Dedifferentiated amniotic fluid mesenchymal stem cell (primary cell): Measurements from ENCODE around the gene POC5.
"Not testable (repeated sequence)": the region's sequence is repeated elsewhere in the genome, so short reads cannot be mapped to it uniquely, and the experiment has no call there.

Experiments
- DNase-seq: peaks from one replicate; pipeline ENCODE4 v3.0.0-alpha.2; 2016; ENCODE audit errors: extremely low spot score

Gene POC5

DNA sequence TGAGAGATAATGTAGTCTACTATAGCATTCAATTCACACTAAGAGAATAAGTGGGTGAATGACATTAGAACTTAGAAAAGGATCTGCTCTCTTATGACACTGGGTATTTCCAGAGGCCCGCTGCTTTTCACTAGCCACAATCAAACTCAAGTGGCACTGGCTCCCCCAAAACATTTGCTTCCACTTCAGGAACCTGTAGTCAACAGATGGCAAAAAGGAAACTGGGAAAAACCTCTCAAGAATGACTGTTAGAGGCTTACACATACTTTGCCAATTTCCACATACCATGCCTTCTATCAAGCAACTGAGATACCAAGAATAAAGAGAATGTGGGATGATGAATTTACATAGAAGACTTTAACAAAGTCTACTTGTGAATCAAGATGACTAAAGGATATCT, 11.2 kb downstream of the POC5 start:
- DNase-seq: no peak

DNA sequence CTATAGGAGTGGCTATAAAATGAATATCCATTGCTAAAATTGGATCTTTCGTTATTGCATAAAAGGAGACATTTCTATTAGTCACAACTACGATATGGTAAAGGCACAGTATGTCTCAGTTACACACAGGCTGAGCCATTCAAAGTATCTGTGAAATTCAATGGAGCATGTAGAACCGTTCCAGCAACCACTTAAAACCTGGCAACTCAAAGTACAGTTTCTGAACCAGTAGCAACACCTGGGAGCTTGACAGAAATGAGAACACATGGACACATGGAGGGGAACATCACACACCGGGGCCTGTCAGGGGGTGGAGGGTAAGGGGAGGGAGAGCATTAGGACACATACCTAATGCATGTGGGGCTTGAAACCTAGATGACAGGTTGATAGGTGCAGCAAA, 15.4 kb downstream of the POC5 start:
- DNase-seq: no peak

DNA sequence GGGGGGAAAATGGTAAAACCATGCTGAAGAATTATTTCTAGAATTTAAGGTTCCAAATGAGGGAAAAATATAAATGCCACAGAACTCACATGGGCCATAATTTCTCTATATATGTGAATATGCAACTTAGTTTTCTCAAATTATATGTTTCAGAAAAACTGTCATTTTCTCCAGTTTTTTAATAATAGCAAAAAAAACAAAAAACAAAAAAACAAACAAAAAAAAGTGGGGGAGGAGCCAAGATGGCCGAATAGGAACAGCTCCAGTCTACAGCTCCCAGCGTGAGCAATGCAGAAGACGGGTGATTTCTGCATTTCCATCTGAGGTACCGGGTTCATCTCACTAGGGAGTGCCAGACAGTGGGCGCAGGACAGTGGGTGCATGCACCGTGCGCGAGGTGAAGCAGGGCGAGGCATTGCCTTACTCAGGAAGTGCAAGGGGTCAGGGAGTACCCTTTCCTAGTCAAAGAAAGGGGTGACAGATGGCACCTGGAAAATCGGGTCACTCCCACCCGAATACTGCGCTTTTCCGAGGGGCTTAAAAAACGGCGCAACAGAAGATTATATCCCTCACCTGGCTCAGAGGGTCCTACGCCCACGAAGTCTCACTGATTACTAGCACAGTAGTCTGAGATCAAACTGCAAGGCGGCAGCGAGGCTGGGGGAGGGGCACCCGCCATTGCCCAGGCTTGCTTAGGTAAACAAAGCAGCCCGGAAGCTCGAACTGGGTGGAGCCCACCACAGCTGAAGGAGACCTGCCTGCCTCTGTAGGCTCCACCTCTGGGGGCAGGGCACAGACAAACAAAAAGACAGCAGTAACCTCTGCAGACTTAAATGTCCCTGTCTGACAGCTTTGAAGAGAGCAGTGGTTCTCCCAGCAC, 21.5 kb downstream of the POC5 start:
- DNase-seq: not testable (repeated sequence)

DNA sequence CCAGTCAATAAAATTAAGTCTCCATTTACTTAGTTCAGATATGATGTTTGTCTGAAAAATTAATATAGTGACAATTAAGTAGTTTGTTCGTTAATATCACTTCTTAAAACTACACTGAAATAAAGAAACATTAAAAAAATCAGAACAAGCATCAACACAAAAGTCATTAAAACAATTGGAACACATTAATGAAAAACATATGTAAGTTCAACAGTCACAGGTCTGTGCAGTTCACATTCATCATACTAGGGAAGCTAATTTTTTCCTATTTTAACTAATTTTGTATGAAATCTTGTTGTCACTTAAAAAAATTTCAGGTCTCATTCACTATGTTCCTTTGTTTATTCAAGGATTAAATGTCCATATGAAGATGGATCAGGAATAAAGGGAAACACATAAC, 22.5 kb downstream of the POC5 start:
- DNase-seq: no peak

DNA sequence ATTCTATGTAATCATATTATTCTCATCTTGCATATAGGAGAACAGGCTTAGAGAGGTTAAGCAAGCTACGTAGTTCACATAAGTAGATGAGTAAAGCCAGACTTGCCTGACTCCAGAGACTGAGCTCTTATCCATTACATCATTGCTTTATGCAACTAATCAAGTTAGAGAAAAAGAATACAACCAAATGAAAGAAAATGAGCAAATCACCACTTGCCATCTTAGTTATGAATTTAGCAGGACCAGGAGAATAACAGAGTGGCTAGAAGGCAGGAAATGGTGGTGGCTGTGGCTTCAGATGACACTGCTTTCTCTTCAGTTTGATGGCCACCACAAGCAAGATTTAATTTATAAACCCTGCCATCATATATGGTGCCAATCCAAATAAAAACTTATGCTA, 26.6 kb downstream of the POC5 start:
- no peak for DNase-seq

DNA sequence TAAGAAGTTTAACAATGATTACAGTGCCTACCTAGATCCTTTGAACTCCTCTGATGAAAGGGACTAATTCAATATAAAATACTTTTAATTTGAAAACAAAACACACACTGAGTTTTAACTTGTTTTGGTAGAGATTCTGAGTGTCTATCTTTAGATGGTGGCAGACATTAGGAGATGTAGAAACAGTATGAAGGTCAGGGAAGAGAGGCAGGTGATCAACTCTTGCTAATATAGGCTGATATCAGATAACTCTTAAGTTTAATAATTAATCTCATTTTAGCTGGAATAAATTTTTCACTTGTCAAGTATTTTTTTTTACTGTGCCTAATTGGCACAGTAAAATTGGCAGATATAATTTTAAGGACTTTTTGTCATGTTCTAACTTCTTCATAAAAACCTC, 30.8 kb downstream of the POC5 start:
- no peak for DNase-seq

DNA sequence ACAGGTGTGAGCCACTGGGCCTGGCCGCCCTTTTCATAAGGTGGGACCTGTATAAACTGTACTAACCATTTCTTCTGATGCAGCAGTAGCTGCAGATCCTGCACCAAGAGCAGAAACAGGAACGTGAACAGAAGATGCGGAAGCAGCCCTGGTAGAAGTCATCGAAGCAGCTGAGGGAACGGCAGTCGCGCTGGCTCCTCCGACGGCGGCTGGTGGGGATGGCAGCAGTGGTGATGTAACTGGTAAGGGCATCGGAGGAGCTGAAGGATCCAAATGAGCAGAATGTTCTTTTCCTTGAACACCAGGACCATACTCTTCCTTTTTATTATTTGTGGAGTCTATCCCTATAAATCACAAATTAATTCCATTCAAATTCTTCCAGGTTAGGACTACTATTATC, 32.1 kb downstream of the POC5 start:
- DNase-seq: no peak

DNA sequence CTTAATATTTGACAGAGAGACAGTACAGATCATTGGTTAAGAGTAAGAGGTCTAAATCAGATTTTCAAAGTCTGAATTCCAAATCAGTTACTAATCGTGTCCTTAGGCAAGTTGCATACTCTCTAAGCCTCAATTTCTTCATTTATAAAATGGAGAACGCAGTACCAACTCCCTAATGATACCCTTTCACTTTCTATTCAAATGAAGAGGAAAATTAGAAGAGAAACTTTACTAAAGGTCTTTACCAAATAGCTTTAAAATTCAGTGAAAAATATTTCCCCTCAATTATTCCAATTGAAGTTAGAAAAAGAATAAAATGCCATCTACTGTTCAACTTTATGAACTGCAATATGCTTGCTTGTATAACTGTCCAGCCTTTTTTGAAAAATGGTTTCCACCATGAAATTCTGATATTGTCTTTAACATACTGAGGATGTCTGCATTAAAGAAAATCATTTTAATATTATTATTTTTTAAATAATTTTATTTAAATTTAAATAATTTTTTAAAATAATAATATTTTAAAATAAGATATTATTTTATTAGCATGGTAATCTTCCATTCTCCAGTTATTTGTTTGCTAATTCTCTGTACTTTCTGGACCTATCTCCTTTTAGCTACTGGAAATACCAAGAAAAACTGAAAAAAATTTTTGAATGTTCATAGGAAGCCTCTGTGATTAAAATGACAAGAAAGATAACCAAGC, 36.0 kb downstream of the POC5 start:
- peak; percentile 65 for DNase-seq

DNA sequence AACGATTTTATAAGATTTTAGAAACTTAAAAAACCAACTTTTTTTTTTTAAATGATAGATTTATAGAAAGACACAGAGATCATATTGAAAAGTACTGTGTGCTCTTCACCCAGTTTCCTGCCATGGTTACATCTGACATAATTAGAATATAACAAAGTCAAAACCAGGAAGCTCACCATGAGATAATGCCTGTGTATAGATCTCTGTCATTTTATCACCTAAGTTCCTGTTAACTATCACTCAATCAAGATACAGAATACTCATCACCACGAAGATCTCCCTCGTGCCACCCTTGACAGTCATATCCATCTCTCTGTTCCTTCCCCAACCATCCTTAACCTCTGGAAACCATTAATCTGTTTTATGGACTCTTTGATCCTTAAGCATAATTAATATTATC, 39.1 kb downstream of the POC5 start:
- no peak for DNase-seq

DNA sequence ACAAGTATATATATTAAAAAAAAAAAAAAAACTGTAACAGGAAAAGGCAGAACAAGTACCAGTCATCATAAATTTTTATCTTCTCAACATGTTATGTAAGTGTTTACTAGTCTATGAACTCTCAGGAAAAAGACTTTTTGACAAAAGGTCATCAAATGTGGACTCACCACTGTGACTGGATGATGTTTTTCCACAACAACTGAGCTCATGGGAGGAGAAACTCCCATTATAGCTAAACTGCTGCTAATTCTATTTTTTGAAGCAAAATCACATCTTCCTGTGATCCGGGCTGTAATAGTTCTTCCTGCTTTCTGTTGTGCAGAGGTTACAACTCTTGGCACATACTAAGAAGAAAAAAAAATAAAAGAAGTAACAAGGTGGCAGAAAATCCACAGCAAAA, 39.6 kb downstream of the POC5 start:
- no peak for DNase-seq

DNA sequence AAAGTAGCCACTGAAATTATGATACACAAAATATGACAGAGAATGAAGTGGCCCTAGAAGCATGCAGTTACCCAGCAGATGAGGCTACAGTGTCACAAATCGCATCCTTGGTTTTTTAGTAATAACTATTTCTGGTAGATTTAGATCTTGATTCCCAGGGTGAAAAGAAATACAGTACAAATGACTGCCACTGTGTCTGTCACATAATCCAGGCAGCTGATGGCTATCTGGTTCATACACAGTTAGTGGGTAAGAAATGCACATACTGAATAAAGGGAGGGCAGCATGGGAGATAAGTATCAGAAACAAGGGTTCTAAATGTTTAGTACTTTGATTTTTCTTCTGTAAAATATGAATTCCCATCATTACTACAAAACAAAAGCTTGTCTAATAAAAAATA, 41.5 kb downstream of the POC5 start:
- no peak for DNase-seq

DNA sequence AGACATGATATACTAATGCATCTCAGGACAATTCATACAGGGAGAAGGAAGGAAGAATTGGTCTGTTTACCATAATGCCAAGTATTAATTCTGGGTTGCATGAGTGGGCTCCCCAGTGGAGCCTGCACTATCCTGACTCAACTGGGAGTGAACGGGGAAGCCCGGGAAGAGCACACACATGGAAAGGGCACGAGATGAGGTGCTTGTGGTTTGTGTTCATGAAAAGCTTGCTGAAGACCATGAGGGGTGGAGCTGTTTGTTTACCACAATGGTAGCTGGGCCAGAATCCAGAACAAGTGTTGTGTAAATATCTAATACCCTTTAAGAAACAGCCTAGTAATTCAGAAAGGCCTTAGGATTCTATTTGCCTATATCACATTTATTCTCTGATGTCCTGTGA, 44.6 kb downstream of the POC5 start:
- no peak for DNase-seq

DNA sequence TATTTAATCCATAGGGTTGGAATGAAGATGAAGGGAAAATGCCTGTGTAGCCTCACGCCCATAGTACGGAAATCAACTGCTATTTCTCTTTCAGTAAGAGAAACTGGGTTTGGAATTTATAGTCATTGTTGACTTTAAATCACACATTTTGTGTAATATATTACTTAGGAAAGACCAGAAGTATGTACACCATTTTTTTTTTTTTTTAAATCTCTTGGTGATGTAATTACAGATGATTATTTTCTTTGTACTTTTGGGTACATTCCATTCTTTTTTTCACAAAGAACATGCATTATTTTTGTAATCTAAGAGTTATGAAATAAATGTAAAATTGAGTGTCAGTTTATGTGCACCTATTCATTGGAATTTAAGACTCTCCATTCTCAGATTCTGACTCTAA, 45.7 kb downstream of the POC5 start:
- no peak for DNase-seq

DNA sequence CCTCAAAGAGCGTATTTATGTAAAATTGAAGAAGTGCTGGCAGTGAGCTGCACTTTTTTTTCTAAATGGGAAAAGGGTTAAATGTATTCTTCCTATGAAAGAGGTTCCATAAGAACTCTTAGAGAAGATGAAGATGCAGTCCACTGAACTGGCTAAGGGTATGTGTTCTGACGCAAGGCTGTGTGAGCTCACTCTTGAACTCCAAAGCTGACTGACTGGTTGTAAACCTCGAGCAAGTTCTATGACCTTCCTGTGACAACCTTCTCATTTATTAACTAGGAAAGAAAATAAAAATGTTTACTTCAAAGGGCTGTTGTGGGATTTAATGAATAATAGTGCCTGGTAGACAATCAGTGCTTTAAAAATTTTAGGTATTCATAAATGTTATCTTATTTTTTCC, 46.7 kb downstream of the POC5 start:
- DNase-seq: no peak

DNA sequence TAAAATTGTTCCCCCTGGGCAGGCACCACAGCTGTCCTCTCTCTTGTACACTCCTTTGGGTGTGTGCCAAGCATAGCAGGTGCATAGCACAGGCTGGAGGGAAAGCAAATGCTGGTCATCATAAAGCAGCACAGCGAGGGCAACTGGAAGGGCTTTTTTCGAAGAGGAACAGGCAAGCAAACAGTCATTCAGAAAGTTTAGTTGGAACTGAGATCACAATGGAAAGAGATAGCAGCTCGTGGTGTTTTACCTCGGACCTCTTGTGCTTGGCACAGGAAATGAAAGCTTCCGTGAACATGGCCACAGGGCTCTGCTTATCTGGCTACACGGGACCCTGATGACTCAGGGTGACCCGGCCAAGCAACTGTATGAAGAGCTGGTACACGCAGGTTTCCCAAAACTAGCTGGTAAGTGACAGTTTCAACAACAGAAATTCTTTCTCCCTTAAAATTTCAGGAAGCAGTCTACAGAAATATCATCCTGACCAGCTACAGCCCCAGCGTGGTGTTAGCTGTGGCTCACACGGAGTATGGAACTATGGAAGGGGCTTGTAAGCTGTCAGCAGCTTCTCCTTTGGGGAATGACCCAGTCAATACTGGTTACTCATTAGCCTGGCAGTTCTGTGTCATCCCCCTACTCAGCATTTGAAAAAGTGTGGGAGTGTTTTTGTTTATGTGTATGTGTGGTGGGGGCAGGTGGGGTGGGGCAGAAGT, 48.1 kb downstream of the POC5 start:
- DNase-seq: no peak

DNA sequence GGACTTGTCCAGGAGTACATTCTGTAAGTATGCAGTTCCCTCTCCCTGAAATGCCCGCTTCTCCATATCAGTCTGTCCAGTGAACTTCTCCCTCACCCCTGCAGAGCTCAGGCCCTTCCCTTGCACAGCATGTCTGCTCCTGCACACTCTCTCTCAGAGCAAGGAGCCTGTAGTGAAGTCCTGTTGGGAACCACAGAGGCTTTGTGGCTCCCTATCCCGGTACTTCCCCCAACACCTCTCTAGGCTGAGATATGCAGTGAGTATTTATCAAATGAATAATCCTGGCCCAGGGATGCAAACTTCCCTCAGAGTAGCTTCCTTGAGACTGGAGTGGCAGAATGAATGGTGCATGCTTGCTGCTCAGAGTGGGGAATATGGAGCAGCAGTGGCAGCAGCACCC, 48.8 kb downstream of the POC5 start:
- DNase-seq: no peak

DNA sequence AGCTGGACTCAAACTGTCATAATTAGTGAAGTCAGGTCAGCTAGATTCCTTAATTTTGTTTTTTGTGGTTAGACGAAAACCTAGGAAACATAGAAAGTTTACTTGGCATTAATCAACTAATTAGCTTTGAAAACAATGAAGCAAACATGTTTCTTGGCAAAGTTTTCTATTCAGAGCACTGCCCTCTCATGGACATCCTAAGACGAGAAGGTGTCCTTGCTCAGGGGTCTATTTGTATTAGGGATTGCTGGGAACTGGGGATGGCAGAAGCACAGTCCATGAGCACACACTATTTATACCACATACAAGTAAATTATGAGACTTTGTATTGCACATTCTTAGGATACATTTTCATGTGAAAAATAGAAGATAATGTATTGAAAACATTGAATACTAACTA, 49.7 kb downstream of the POC5 start:
- DNase-seq: no peak

DNA sequence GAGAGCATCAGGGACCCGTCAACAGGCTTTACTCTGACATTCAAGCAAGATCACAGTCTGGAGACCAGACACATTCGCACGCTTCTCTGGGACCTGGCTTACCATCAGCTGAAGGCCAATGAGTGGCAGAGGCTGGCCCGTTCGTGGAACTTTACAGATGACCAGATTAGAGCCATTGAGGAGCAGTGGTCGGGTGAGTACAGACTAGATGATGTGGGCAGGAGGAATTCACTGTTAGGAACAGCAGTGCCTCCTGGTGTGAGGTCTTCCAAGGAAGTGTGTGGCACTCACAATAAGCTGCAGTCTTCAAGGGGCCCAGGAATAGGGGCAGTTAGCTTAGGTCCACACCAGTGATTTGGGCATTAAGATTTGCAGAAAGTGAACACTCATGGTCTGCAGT, 50.4 kb downstream of the POC5 start:
- no peak for DNase-seq

DNA sequence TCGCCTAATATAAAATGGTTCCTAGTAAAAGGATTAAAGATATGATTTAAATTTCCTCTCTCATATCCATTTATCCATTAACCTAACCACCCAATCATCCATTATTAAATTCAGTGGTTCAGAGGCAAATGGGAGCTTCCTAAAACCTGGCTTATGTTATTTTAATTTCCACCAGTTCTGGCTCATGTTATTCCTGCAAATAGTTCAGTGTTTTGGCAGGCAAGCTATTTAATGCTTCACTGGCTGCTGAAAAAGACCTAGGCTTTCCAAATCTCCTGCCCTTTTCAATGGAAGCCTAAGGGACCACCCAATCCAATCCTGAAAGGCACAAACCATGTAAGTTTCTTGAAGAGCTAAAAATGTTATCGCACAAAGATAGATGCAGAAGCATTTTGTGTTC, 52.3 kb downstream of the POC5 start:
- no peak for DNase-seq

DNA sequence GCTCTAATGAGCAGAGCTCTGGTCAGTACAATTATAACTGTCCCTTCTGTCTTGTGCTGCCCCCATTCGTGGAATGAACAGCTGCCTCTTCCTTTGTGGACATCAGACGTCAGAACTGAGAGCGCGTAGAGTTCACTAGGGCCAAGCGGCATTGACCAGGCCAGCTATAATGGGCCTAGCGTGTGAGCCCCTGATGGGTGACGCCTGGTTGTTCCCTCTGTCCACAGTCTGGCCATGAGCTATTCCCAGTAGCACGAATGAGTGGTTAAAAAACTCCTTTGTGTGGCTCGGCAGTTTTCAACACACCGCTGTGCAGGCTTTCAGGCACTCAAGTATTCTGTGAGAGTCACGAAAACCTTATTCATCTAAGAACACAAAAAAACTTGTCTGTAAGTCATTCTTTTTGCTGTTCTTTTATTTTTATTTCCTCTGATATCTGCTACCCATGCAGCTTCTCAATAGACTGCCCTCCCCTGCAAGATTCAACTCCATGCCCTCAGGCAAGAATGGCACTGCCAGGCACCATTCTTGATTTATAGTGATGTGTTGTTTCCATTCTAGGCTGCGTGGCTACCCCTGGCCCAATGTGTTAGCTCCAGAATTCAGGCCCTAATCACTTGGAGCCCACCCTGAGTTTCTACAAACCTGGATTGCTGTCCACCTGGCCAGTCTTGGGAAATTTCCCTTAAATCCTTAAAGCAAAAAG, 53.5 kb downstream of the POC5 start:
- DNase-seq: no peak

DNA sequence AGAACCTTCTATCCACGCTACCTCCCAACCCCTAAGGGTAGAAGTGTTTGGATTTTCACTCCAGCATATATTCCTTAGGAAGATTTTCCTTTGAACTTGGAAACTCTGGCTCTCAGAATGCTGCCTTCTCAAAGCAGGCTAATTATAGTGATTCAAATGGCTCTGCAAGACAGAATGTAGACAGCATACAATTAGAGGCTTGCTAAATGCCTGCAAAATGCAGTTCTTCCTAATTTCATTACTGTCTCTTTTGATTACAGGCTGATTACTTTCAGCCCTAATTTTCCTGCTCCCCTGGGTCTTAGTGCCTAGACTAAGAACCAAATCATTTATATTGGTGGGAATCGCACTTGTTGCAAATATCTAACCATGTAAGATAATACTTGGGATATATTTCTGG, 55.2 kb downstream of the POC5 start:
- no peak for DNase-seq
